Body of pancreas (tissue), 4 donors: ENCODE results near the gene SLC39A13.

ENCODE experiments used
- CTCF ChIP-seq, 7 experiments: fragments of 450-650 bp in 4 of 7; fragments of 200-600 bp in 3 of 7; sonication (generic) in 3 of 7; IDR thresholded peaks; one replicate each; pipeline ENCODE4 v1.5.1; 2016 to 2019; ENCODE audit warnings: antibody characterized with exemption in 7 of 7
- POLR2A ChIP-seq, 3 donors: fragments of 450-650 bp; IDR thresholded peaks; one replicate each; pipeline ENCODE4 v1.6.1; 2016; ENCODE audit warnings: antibody characterized with exemption in 3 of 3, mild to moderate bottlenecking in 2 of 3

GRCh38 chr11:47360341-47360740 is 48.0 kb upstream of the SLC39A13 start:
- no peak for TF ChIP-seq CTCF (IDR thresholded peaks at IDR 0.05)
- no peak for TF ChIP-seq POLR2A (IDR thresholded peaks at IDR 0.05)
